RPMI7951 (cell line): ENCODE measurements around the gene BIVM. TPM values are rescaled to one million over a fixed set of nuclear protein-coding genes. Genes with fewer than 3 reads are reported as not detected.

Source experiments
- DNase-seq: peaks from one replicate; pipeline ENCODE4 v3.0.0-alpha.2; 2012; ENCODE audit warnings: low read depth
- total RNA-seq: library from RNA; depleted of rRNA; stranded (reverse); fragments of >200 nt; shearing (Covaris generic); gene quantifications from 2 replicates; pipeline ENCODE4 v1.2.3, GENCODE V29; 2014

The BIVM gene
- total RNA-seq, 1 experiment from 2014 or later = 13.3 TPM

DNA sequence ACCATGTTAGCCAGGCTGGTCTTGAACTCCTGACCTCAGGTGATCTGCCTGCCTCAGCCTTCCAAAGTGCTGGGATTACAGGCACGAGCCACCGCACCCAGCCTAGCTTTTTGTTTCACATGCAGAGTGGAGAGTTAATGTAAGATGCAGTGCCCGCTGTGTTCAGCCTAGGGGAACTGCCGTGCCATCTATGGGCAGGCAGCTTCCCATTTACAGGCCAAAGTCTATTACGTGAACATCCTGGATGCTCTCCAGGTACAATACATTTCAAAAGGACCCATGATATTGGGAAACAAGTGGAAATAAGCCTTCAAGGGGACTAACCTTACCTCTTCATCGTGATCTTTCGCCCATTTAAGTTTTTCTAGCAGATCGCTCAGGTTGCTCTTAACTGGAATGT is 10.2 kb upstream of the BIVM start:
- DNase-seq = no peak

DNA sequence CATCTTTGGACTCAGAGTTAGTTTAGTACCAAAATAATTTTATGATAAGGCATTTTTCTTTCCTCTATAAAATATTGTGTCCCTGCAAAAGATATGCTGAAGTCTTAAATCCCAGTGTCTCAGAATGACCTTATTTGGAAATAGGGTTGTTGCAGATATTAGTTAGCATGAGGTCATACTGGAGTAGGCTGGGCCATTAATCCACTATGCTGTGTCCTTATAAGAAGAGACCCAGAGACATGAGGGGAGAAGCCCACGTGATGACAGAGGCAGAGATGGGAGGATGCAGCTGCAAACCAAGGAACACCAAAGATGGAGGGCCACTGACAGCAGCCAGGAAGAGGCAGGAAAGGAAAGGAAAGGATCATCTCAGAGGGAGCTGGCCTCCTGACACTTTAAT is 6.5 kb upstream of the BIVM start:
- no peak for DNase-seq

DNA sequence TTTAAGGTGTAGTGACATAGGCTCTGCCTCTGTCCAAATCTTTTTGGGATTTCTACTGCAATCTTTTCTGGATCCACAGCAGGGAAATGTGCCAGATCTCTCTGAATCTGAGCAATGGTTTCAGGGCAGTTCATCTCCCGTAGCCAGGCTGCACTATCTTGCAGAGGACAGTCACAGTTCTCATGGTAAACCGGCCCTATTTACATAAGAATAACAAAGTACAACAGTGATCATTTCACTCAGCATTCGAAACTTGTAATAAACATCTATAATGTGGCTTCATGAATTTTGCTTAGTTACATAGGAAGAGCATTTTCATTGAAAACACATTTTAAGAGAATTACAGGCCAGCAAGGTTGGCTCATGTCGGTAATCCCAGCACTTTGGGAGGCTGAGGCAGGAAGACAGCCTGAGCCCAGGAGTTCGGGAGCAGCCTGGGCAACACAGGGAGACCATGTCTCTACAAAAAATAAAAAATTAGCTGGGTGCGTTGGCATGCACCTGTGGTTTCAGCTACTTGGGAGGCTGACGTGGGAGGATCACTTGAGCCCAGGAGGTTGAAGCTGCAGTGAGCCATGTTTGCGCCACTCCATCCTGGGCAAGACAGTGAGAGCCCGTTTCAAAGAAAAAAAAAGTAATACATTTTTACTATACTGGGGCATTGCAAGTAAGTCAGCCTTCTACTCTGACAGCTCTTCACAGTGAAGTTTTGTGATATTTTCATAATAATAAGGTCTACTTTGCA is 5.1 kb upstream of the BIVM start:
- no peak for DNase-seq

GRCh38 chr13:102799426-102800144 is 666 bp downstream of the BIVM start:
- DNase-seq = peak; percentile 32

GRCh38 chr13:102800145-102801041 is 1.5 kb downstream of the BIVM start:
- peak; percentile 69 for DNase-seq

DNA sequence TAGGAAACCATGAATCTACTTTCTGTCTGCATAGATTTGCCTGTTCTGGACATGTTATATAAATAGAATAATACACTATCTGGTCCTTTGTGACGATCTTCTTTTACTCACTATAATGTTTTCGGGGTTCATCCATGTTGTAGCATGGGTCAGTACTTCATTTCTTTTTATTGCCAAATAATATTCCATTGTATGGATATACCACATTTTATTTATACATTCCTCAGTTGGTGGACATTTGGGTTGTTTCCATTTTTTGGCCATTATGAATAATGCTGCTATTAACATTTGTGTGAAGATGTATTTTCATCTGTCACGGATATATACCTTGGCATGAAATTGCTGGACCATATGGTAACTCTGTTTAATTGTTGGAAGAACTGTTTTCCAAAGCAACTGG is 6.8 kb downstream of the BIVM start:
- DNase-seq = no peak

DNA sequence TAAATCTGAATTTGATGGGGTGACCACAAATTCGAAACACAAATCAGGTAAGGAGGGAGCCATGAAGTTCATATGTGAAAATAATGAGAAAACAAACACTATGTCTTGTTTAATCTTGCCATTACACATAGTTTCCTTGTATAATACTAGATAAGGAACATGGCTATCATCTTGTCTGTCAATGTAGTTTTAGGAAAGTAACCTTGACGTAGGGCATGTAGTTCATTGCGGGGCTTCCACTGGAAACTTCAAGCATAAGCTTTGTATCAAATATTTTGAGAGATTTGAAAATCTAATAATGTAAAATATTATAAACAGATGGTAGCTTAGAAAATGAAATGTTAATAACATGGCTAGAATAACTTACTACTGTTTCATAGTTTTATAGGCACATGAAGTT is 8.8 kb downstream of the BIVM start:
- DNase-seq = no peak

GRCh38 chr13:102812611-102813287 is 13.8 kb downstream of the BIVM start:
- peak; percentile 2 for DNase-seq

GRCh38 chr13:102814025-102814607 is 15.2 kb downstream of the BIVM start:
- no peak for DNase-seq

DNA sequence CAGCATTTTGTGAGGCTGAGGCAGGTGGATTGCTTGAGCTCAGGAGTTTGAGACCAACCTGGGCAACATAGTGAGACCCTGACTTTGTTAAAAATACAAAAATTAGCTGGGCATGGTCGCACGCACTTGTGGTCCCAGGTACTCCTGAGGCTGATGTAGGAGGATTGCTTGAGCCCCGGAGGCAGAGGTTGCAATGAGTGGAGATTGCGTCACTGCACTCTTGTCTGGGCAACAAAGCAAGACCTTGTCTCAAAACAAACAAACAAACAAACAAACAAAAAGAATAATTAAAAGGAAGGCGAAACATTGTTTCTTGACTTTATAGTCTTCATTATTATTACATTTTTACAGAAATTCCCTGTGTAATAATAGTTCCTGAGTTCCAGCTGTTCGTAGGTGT is 15.9 kb downstream of the BIVM start:
- no peak for DNase-seq

DNA sequence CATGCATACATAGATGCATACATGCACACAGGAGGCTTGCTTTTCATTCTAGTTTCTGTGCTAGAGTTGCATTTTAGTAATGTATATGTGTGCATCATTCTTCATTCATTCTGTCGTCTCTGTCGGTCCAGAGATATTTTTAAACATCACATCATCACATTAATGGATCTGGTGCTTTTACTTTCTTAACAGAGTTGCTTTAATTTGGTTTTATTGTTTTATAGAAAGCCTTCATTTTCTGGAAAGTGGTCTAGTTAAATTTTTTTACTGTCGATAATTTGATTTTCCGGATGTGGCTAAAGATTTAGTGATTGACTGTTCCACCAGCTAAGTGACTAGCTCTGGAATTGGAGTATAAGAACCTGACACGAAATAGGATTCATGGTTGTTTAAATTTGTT is 16.9 kb downstream of the BIVM start:
- DNase-seq = no peak

- DNase-seq = no peak
Observed at GRCh38 chr13:102816708-102817107, 17.8 kb downstream of the BIVM start.

DNA sequence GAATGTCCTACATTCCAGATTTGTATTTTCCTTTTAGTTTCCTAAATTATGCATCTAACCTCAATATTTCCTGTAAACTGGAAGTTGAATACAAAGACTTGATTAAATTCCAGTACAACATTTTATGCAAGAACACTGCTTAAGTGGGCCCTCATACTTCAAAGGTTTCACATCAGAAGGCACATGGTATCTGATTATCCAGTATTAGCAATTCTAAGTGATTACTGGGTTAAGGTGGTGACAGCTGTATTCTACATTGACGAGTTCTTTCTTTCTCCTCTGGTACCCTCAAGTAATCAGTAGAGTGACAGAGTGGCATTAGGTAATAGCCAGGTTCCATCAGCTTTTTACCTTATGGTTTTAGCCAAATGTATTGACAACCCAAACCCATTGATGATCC is 18.3 kb downstream of the BIVM start:
- no peak for DNase-seq

DNA sequence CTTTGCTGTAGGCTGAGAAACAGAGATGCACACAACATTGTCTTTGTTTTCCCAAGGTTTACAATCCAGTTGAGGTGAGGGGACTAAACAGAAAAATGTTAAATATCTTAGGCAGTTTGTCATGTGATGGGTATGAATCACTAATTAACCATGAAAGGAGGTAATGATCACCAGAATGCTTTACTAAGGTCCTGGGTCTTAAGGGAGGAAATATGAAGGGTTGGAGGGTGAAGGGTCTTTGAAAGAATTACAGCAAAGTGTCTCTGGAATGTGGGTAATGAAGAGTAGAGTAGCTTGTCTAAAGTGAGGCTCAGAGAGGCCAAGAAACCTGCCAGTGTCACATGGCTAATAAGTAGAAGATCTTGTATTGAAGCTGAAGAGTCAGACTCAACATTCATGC is 19.0 kb downstream of the BIVM start:
- peak; percentile 10 for DNase-seq

DNA sequence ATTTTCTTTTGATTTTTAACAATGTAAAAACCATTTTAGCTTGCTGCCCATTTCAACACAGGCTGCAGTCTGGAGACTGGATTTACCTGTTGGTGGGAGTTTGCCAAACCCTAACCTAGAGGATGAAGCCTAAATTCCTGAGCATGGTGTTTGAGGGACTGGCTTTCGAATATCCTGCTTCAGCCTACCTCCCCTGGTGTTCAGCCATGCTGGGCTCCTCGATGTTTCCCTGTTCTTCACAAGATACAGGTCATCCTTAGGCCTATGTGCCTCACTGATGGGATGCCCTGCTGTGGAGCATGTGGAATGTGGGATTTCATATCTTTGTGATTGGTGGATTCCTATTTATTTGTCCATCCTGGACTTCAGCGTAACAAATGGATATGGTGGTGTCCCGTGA is 26.5 kb downstream of the BIVM start:
- DNase-seq = peak; percentile 3

- DNase-seq = peak; percentile 79
Observed at GRCh38 chr13:102825921-102826706, 27.2 kb downstream of the BIVM start.

DNA sequence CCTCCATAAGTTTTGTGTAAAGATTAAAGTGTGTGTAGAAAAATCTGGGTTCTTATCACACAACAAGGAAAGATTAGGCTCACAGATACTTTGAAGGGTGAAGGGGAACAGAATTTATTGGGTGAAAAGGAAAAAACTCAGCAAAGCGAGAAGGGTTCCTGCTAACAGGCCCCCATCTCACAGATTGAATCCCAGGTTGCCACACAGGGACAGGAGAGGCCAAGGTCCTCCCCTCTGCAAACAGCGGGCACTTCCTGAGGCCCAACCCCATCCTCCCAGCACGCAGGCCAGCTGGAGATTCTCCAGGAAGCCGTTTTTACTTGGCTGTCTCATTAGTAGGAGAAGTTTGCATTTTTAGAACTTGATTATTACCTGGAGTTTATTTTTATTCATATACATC is 31.7 kb downstream of the BIVM start:
- no peak for DNase-seq

GRCh38 chr13:102836471-102836870 is 37.6 kb downstream of the BIVM start:
- no peak for DNase-seq

GRCh38 chr13:102838273-102838672 is 39.4 kb downstream of the BIVM start:
- no peak for DNase-seq

- DNase-seq = no peak
Observed at GRCh38 chr13:102838982-102839381, 40.1 kb downstream of the BIVM start.

DNA sequence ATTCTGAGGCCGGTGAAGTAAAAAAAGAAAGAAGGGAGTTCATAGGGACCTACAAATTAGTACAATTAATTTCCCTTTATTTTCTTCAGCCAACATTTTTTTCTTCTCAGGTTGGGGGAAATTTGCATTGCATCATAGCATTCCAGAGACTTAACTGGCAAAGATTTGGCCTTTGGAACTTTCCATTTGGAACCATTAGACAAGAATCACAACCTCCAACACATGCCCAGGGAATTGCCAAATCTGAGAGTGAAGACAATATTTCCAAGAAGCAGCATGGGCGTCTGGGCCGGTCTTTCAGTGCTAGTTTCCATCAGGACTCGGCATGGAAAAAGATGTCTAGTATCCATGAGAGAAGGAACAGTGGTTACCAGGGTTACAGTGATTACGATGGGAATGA is 40.5 kb downstream of the BIVM start:
- no peak for DNase-seq
